HCT116 (cell line): Measurements from ENCODE around the gene FRMPD3.

Experiments used
- CEBPB ChIP-seq: IDR thresholded peaks from 2 replicates; pipeline ENCODE4 v1.6.1; 2012; ENCODE audit warnings: low read depth
- MAX ChIP-seq: IDR thresholded peaks from 2 replicates; pipeline ENCODE4 v1.6.1; 2012
- POLR2A ChIP-seq: IDR thresholded peaks from 2 replicates; pipeline ENCODE4 v1.7.0; 2011; ENCODE audit warnings: borderline replicate concordance; ENCODE audit not compliant: insufficient read depth, insufficient read length; ENCODE audit errors: extremely low read depth
- POLR2AphosphoS5 ChIP-seq: IDR thresholded peaks from 2 replicates; pipeline ENCODE4 v1.6.1; 2011; ENCODE audit warnings: mild to moderate bottlenecking, low read depth, low read length, moderate library complexity
- RAD21 ChIP-seq: IDR thresholded peaks from 2 replicates; pipeline ENCODE4 v1.6.1; 2012; ENCODE audit warnings: low read depth, mild to moderate bottlenecking
- TF ChIP-seq, protein P1 (sequence below), 3 experiments: fragments of 200-600 bp in 1 of 3; sonication (generic) in 1 of 3; IDR thresholded peaks in 2 of 3; conservative IDR thresholded peaks in 1 of 3; 2 replicates each; pipeline ENCODE4 v1.5.1; 2012 to 2017; ENCODE audit warnings: low read depth in 2 of 3, low read length in 2 of 3, antibody characterized with exemption in 1 of 3, borderline replicate concordance in 1 of 3, control low read depth in 1 of 3, mild to moderate bottlenecking in 1 of 3, mixed read lengths in 1 of 3, mixed run types in 1 of 3, moderate library complexity in 1 of 3; ENCODE audit not compliant: insufficient read depth in 1 of 3

DNA sequence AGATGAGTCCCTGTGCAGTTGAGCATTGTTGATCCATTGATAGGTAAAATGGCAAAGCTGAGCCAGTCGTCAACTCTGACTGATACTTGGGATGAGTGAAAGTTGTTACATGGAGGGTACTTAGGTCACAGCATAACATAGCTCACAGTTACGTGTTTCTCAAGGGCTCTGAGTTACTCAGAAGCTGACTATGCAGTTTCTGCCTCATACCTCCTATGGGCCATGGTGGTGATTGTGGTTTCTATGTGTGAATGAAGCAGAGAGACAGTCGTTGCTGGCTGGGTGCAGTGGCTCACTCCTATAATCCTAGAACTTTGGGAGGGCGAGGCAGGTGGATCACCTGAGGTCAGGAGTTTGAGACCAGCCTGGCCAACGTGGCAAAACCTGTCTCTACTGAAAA is 30.8 kb downstream of the FRMPD3 start:
- no peak for TF ChIP-seq MAX
- TF ChIP-seq, protein P1, sequence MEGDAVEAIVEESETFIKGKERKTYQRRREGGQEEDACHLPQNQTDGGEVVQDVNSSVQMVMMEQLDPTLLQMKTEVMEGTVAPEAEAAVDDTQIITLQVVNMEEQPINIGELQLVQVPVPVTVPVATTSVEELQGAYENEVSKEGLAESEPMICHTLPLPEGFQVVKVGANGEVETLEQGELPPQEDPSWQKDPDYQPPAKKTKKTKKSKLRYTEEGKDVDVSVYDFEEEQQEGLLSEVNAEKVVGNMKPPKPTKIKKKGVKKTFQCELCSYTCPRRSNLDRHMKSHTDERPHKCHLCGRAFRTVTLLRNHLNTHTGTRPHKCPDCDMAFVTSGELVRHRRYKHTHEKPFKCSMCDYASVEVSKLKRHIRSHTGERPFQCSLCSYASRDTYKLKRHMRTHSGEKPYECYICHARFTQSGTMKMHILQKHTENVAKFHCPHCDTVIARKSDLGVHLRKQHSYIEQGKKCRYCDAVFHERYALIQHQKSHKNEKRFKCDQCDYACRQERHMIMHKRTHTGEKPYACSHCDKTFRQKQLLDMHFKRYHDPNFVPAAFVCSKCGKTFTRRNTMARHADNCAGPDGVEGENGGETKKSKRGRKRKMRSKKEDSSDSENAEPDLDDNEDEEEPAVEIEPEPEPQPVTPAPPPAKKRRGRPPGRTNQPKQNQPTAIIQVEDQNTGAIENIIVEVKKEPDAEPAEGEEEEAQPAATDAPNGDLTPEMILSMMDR (IDR thresholded peaks at IDR 0.05 in 2 of 3, conservative IDR thresholded peaks at IDR 0.05 in 1 of 3; ENCODE audit: borderline replicate concordance in 1 of 3, insufficient read depth in 1 of 3, low read depth in 2 of 3, low read length in 2 of 3) = no peak
- no peak for TF ChIP-seq POLR2AphosphoS5
- no peak for TF ChIP-seq CEBPB
- TF ChIP-seq RAD21 = no peak
- no peak for TF ChIP-seq POLR2A
